ENCODE measurements around the gene PCYT2.

- TF ChIP-seq POLR2A (IDR thresholded peaks at IDR 0.05) = no peak
- TF ChIP-seq CTCF (IDR thresholded peaks at IDR 0.05) = no peak
These were observed 47.6 kb upstream of the PCYT2 start for GRCh38 chr17:81958633-81959342.

Measured in uterus (tissue), 2 donors.